HPDE6-E6E7 (cell line): Measurements from ENCODE around the gene RAB40AL.

Experiments used
- DNase-seq: peaks from one replicate; pipeline ENCODE4 v3.0.0; 2011; ENCODE audit warnings: missing footprints; ENCODE audit errors: extremely low spot score

RAB40AL gene

DNA sequence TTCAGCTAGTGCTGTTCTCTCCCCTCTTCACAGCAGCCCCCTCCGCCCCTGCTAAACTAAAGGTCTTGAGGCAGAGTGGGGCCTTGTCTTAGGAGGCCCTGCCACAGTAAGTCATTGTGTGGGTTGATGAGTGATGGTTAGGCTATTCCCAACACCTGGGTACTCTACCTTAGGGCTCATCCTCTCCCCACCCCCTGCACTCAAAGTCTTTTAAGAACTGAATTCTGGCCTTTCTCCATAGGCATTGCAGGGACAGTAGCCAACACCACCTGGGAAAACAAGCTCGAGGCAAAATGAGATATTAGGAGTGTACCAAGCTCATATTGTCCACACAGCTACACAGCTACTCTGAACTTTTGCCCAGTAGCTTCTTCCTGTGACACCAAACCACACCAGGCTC lies 42.5 kb downstream of the RAB40AL start:
- DNase-seq, result no peak

DNA sequence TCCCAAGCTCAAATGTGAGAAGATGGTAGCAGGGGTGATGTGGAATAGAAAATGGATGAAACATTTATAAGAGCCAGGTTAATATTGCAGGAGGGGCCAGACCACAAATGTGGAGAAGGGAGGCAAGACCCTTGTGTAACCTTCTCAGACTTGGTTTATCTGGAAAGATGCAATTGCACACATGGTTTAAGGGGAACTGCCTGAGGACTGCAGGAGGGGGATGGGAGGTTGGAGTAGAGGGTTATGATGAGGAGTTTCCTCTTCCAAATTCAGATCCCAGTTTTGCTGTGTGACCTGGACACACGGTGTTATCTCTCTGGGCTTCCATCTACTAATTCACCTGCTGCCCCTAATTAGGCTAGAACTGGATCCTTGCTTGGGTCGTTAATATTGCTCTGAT lies 46.1 kb downstream of the RAB40AL start:
- DNase-seq, result no peak

DNA sequence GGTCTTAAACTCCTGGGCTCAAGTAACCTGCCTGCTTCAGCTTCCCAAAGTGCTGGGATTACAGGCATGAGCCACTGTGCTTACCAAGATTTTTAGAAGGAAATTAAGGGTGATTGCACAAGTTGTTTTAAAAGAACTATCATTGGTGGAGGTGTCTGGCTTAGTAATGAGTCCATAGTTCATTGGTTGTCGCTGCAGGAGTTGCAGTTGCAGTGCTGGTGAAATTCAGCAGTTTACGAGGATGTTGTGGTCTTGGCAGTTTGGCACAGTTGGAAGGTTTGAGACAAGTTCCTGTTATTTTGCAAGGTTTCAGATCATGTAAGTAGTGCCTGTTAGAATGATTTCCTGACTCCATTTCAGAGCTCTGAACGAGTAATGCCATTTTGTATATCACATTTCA lies 48.1 kb downstream of the RAB40AL start:
- DNase-seq, result no peak
